Middle frontal gyrus (tissue), 1 donor: ENCODE results near the gene KRT86.
"Not testable (repeated sequence)": the region's sequence is repeated elsewhere in the genome, so short reads cannot be mapped to it uniquely, and the experiment has no call there.

Source experiments
- DNase-seq: peaks from one replicate; pipeline ENCODE4 v3.0.0-alpha.2; 2015; ENCODE audit warnings: low spot score; ENCODE audit errors: extremely low spot score

The KRT86 gene

GRCh38 chr12:52267266-52267665 is 7.2 kb upstream of the KRT86 start:
- DNase-seq = no peak

DNA sequence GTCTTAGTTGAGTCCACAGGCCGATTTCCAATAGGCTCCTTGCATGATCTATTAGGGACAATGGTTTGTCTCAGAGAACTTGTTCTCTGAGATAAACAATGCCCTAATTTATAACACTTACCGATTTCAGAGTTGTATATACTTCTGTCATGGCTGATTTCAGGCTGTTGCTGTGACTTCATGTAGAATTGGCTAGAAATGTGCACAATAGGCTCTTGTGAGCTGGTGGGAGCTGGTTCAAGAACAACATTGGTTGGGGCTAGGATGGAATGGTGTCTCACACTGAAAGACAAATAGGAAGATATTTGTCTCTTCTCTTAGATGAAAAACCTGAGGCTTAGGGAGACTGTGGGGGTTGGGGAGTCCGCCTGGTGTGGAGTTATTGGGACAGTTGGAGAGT is 6.7 kb upstream of the KRT86 start:
- no peak for DNase-seq

- no peak for DNase-seq
Measured at GRCh38 chr12:52268212-52268611, 6.2 kb upstream of the KRT86 start.

GRCh38 chr12:52270541-52271070 is 3.8 kb upstream of the KRT86 start:
- no peak for DNase-seq

DNA sequence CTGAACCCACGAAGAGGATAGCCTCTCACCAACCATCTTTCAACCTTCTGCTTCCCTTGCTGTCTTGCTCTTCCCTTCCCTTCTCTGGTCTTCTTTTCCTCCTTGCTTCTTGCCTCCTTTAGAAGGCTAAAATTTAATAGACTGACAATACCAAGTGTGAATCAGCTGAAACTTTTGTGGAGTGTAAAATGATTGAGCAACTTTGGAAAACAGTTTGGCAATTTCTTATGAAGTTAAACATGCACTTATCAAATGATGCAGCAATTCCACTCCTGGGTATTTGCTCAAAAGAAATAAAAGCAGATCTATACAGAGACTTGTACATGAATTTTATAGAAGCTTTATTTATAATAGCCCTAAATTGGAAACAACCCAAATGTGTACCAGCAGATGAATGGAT is 3.3 kb upstream of the KRT86 start:
- DNase-seq = no peak

GRCh38 chr12:52275686-52276085 is 1.2 kb downstream of the KRT86 start:
- DNase-seq = no peak

DNA sequence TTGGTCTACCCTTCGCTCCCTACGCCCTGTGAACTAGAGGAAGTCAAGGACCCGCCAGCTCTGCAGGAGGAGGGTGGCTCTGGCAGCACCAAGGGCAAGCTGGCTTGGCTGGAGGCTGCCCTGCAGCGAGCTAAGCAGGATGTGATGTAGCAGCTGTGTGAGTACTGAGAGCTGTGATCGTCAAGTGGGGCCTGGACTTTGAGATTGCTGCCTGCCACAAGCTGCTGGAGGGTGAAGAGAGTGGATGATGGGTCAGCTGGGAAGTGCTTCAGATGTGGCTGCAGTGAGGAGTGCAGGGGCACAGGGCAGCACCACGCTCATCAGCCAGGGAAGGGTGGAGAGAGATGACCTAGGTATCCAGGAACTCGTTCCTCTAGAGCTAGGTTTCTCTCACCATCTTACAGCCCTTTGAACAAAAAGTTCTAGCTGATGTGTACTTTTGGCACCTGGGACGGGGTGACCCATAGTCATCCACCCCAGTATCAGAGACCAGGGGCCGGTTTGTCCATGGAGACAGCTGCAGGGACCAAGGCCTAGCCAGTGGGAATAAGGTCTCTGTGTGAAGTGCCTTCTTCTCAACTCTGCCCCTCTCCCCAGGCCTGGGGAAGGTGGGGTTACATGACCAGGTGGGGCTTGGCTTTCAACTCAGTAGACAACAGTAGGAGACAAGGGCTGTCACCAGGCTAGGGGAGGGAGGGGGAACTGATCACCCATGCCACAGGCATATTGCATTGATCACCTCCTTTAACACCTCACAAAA is 3.2 kb downstream of the KRT86 start:
- no peak for DNase-seq

- peak; percentile 71 for DNase-seq
Measured at GRCh38 chr12:52278575-52279421, 4.4 kb downstream of the KRT86 start.

- no peak for DNase-seq
Measured at GRCh38 chr12:52279422-52280318, 5.2 kb downstream of the KRT86 start.

DNA sequence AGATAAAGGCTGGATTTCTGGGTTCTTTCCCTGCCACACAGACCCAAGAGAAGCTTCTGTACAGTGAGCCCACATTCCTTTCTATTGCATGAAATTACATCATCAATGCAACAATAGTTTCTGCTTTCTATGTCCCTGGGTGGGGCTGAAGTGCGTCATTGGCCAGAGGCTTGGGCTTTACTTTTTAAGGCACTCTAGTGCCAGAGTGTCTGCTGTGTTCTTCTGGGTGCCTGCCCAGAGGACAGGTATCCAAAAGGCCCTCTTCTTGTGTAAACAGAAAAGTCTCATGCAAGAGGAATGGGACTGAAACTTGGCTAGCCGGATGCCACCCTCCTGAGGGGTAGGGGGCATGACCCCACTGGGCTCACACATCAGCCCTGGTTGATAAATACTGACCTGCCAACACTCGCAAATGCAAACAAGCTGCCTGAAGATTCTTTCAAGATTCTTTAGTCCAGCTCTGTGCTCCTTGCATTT is 5.9 kb downstream of the KRT86 start:
- no peak for DNase-seq

DNA sequence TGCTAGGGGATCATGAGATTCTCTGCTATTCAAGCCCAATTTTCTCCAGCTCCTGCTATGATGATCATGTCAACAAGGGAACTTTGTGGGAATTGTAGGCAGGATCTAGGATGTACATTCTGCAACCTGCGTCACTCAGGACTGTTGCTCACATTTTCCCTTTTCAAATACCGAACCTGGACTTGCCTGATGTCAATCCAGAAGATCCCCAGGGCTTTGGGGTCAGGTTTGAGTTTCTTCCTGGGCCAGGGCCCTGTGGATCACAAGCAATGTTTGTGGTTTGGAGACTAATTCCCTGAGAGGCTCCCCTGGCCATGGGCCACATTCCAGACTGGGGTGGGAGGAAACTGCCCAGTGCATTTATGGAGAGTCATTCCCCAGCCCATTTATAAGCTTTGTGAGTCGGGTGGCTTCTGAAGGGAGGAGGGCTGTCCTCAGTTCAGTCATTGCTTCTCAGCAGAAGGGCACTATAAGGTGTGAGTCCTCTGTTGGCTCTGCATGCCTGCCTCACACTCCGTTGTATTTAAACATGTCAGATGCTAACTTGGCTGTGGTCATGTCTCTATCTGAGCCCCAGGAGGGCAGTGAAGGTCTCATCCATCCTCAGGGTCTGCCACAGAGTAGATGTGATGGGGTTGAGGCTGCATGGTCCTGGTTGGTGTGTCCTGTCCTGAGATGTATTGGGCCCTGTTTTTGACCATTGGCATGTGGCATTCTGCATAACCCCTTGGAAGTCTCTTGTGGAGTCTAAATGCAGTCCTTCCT is 6.5 kb downstream of the KRT86 start:
- no peak for DNase-seq

- DNase-seq = no peak
Measured at GRCh38 chr12:52284562-52285171, 10.2 kb downstream of the KRT86 start.

DNA sequence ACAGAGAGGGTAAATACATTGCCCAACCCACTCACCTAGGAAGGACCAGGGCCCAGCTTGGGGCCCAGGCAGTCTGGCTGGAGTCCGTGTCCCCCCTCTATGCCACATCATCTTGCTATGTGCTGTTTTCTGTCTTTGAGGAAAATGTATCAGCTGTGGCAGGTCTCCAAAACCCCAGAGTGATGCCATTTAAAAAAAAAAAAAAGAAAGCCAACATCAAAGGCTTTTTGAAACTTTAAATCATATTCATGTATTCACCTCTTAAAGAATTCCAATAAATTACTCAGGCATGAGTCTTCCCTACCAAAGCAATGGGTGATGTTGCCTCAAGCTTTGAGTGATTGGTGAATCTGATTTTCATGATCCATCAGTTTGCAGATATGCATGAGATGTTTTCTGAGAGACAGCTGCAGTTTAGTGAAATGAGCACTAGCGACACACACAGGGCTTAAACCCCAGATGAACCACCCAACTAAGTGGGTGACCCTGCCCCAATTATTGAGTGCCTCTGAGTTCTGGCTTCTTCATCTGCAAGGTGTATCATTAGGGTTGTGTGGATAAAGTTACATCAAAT is 10.8 kb downstream of the KRT86 start:
- DNase-seq = no peak

GRCh38 chr12:52285851-52286530 is 11.5 kb downstream of the KRT86 start:
- no peak for DNase-seq

GRCh38 chr12:52286857-52287785 is 12.7 kb downstream of the KRT86 start:
- DNase-seq = not testable (repeated sequence)

- DNase-seq = not testable (repeated sequence)
Measured at GRCh38 chr12:52287816-52288805, 13.7 kb downstream of the KRT86 start.
